HG02798 (cell line): ENCODE results near the gene SLC12A7.

Experiments
- ATAC-seq: cut with Tn5 transposase; IDR thresholded peaks from one replicate; pipeline ENCODE4 v1.9.1; 2021; ENCODE audit warnings: mild to moderate bottlenecking; ENCODE audit not compliant: unreplicated experiment, poor library complexity

Gene SLC12A7

DNA sequence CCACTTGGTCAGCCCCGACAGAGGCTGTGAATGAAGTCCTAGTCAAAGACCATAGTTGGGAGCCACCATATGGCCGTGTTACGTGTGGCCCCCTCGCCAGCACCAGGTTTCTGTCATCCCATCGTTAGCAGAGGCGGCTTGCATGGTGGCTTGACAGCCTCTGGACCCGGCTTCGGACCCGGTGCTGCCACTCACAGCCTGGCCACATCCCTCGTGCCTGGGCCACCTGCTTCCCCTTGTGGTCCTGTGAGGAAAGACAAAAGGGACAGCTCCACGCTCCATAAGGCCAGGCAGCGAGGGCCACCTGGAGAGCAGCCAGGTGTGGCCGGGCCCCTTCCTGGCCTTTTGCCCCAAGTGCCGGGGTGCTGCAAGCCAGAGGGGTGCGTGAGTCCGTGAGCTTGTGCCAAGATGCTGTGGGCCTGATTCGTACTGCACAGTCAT lies 97.1 kb downstream of the SLC12A7 start:
- no peak for ATAC-seq

DNA sequence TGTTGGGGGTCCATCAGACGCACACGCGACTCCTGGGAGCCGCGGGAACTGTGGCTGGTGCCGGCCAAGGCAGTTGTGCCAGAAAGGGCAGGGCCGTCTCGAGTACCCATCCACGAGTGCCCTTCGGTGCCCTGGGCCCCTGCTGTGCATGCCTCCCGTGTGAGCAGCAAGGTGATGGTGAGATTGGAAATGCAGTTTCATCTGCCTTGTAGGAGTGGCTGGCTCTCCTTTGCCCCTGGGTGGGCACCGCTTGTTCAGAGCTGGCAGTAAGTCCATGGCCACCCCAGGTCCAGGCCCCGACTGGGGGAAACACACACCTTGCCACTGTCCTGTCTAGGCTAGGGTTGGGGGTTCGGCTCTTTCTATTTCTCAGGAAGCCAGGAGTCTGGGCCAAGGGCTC lies 97.5 kb downstream of the SLC12A7 start:
- no peak for ATAC-seq

DNA sequence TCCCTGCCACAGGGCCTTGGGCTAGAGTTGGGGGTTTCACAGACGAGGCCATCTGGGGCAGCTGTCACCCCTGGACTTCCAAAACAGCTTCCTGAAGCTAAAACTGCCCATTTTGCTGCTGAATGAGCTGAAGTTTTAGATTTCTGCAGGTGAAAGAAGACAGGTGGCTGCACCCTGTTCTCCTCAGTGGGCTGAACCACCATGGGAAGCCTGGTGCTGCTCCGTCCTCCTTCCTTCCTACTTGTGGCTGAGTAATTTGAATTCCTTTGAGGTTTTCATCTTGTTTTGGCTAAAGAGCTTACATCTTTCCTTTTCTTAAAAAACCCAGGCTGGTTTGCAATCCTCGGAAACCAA lies 97.9 kb downstream of the SLC12A7 start:
- ATAC-seq, result no peak

DNA sequence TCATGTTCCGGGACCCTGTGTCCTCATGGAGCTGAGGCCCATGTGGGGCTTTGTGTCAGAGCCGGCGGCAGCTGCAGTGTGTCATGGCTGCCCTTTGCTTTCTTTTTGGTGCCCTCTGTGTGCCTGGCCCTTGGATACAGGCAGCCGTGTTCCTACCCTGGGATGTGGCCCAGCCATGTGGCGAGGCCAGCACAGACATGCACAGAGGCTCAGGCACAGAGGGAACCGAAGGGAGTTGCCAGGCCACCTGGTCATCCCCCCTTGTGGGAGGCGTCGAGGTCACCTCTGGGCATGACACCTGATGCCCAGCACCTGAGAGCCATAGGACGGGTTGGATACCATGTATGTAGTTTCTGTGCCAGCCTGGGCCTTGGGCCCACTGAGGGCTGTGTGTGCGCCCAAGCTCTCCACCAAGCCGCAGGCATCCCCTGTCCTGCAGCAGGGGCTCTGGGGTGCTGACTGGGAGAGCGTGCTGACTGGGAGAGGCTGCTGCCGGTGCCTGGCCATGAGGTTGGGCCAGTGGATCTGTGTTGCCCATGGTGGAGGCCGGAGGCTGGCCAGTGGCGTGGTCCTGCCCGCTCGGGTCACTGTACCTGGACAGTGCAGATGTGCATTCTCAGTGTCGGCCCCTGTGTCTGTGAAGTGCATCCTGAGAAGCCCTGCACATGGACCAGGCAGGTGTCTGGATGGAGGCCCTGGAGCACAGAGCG lies 98.5 kb downstream of the SLC12A7 start:
- no peak for ATAC-seq

DNA sequence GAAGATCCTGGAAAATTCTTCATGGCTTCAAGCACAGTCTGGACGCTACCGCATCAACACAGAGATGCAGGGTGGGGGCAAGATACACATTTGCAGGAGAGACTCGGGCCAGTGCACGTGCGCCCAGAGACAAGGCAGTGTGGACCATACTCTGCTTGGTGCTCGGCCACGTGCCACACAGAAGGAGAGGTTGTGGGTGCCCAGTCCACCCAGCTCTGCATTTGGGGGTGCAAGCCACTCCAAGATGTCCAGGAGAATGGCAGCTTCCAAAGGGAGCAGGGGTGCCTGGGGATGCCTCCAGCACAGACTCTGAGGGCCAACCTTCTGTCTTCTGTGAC lies 99.0 kb downstream of the SLC12A7 start:
- no peak for ATAC-seq

DNA sequence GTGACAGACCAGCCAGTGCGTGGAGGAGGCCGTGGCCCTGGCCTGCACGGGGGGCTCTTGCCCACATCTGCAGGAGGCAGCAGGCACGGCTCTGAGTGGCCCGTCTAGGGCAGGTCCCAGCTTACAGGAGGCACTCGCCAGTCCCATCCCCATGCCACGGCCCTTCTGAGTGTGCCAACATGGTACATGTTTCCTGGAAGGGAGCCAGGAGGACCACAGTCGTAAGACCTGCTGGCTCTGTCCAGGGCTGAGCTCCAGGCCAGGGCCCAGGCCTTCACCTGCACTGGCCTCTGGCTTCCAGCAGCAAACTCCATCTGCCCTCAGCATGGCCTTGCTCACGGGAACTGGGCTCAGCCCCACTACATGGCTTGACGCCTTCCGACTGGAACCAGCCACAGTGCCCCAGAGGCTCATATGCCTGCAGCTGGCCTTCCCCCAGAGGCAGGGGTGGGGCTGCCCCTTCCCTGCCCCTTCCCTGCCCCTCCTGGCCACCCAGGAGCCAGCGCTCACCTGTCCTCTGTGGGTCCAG lies 99.5 kb downstream of the SLC12A7 start:
- no peak for ATAC-seq

DNA sequence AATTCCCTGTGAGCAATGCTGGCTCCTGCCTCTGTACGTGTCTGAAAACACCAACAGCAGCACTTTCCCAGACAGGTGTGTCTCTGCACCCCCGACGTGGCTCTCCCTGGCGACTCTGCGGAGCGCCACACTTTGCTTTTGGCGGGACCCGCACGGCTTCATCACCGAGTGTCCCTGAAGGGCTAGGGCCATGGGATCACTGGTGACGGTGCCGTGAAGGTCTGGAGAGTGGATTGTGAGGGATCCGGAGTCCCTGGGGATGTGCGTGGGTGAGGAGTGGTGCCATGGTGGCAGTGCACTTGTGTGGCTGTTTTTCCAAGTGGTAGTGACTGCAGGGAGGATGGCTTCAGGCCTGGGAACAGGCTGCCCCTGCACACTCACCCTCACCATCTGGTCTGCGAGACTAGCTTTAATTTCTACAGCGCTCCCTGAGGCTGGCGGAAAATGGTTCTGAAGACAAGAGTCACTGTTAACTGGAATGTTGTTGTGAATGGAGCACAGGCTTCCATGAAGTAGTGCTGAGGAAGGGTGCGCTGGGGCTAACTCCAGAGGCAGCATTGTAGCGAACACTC lies 100.0 kb downstream of the SLC12A7 start:
- ATAC-seq, result no peak

DNA sequence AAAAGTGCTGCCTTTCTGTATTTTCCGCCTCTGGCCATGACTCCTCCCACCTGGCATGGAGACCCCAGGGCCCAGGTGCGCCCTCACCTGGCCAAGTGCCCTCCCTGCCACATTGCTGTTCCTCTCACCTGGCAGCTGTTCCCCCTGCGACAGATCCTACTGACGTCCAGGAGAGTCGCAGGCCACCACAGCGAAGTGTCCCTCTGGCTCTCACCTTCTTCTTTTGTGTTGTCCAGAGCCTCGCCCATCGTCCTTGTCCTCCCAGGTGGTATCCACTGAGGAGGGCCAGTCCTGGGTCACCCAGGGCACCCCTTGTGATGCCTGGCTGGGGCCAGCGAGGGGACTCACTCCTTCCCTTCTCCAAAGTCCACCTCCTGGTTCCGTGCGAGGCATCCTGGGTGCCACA lies 100.6 kb downstream of the SLC12A7 start:
- no peak for ATAC-seq

DNA sequence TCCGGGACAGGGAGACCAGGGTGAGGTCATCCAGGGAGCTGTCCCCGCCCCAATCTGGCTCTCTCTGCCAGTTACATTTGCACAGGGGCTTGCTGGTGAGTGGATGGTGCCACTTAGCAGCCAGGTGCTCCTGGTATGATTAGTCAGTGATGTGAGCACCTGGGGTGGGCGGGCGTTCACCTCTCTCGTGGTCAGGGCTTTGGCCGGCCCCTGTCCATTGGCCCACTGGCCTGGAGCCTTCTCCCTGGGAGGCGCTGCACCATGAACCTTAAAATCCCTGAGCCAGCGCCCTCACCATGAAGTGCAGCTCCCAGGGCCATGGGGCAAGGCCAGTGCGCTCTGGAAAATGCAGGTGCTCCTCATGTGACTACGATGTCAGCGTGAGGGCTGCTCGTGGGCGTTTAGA lies 101.2 kb downstream of the SLC12A7 start:
- no peak for ATAC-seq

DNA sequence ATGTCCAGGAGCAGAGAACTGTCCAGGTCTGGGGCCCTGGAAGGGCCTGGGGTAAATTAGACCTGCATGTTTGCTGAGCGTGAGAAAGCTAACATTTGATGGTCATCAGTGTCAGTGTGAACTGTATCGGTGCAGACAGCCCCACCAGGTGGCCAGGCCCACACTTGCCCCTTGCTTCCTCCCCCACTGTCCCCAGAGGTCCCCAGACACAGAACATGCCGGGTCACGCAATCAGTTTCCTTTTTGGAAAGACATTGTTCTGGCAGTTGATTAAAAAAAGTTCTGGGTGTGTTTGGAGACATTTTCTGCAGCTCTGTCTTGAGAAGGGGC lies 101.7 kb downstream of the SLC12A7 start:
- no peak for ATAC-seq

DNA sequence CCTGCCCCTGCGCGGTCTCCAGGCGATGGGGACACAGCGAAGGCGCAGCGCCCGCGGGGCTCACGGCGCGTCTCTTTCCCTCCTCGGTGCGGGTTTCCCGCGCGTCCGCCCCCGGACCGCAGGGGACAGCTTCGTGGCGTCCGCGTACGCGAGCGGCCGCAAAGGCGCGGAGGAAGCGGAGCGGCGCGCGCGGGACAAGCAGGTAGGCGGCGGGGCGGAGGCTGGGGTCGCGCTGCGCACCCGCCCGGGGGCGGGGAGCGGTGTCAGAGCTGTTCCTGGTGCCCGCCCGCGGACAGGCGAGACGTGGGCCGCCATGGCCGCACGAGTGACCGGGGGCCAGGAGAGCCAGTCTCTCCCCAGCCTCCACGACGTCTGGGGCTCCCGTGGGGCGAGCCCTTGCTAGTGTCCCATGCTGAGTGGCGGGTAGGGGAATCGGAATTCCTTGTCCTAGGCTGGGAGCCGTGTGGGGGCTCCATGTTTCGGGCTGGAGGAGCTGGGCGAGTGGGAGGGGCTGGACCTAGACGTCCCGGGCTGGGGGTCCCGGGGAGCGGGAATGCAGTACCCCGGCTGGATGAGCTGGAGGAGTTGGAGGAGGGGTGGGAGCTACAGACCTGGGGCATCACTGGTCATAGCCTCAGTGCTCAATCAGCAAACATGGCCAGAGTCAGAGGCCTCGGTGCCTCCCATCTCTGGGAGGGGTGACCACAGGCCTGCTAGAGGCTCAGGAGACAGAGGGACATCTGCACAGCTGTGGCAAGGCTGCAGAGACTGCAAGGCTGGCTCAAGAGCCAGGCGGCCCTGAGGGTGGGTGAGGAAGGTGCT lies 102.3 kb downstream of the SLC12A7 start:
- no peak for ATAC-seq

DNA sequence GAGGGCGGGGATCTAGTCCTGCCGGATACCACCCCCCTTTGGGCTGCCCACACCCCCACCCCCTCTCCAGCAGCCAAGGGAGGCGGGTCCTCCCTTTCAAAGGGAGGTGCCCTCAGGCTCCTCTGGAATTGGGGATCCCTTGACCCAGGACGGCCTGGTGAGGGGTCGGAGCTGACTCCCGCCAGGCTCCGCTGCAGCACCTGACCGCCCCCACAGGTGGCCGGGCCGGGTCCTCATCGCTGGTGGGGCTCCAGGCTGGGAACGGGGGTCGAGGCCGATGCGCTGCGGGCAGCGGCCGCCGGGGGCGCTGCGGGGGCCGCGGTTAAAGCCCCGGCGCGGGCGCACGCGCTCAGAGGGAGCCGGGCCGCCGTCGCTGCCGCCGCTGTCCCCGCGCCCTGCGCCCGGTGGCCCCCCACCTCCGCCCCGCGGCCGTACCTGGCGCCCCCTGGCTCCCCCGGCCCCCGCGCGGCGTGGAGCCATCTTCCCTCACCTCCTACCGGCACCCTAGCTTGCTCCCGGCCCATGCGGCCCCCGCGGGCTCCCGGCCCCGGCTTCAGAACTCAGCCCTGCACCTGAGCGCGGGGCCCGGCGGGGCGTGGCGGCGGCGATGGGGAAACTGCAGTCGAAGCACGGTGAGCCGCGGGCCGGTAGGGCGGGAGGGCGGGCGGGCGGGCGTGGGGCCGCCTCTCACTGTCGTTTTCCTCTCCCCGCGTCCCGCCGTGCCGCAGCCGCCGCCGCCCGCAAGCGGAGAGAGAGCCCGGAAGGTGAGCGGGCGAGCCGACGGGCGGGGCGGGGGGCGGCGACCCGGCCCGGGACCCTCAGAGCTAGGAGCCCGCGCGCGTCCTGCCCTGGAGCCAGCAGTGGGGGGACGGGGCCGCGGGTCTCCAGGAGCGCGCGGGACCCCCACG lies 103.2 kb downstream of the SLC12A7 start, which contains the start of gene NKD2:
TSS of gene NKD2 (plus strand) at position 352 of the 908 bp plus-strand sequence. CDS start at position 608, 256 bp downstream.
- no peak for ATAC-seq

DNA sequence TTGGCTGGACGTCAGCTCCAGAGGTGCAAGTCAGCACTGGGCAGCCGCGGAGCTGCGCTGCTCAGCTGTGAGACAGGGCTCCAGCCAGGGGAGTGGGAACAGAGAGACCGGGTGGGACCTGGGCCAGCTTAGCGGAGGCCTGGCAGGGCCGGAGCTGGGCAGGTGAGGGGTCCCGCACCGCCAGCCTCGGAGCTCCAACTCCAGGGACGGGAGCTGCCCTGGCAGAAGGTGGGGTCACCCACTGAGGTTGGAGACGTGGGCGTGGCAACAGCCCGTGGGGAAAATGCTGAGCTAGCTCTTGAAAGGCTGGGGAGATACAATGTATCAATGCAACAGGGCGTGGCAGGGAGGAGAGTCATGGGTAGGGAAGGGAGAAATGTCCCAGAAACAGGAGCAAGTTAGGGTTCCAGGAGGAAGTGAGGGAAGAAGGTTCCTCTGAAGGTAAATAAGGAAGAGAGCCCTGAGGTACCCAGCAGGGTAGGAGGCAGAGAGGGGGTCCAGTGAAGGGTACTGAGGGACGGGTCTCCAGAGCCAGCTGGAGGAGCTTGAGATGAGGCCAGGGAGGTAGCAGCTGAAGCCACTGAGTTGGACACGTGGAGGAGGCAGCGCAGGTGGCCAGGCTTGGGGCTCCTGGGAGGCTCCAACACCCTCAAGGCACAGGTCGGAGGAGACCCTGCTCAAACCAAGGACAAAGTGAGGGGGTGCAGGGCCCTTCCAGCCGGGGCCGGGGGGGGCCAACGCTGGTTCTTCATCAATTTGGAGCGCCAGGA lies 104.0 kb downstream of the SLC12A7 start:
- no peak for ATAC-seq

DNA sequence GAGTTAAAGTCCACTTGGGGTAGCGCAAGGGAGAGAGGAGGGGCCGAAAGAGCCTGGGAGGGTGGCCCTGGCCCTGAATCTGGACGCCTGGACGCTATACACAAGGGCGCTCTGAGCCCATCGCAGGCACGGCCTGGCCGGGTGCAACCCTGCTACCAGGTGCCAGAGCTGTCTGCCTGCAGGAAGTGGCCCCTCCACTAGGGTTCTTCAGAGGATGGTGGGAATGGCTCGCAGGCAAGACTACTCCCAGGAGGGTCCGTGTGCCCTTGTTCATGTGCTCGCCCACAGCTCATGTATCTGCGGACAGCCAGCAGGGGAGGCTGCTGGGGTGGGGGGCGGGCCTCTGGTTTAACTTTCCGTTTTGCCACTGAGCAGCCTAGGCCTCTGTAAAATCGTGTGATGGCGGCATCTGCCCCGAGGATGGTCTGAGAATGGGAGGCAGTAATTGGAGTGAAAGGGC lies 104.6 kb downstream of the SLC12A7 start:
- no peak for ATAC-seq

DNA sequence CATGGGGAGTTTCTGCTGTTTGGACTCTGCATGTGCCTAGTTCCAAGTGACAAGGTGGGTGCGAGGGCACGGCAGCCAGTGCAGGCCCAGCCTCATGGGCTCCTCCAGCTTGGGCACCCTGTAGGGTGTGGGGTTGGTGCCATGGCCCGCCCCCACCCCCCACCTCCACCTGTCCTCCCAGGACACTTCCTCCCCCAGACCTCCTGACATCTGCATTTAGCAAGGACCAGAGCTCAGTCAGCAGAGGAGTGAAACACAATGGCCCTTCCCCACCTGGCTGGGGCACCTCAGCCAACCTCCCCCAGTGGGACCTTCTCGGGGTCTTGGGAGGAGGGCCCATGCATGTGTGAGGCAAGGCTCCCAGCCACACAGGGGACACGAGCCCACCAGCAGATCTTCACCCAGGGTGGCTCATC lies 105.2 kb downstream of the SLC12A7 start:
- no peak for ATAC-seq

DNA sequence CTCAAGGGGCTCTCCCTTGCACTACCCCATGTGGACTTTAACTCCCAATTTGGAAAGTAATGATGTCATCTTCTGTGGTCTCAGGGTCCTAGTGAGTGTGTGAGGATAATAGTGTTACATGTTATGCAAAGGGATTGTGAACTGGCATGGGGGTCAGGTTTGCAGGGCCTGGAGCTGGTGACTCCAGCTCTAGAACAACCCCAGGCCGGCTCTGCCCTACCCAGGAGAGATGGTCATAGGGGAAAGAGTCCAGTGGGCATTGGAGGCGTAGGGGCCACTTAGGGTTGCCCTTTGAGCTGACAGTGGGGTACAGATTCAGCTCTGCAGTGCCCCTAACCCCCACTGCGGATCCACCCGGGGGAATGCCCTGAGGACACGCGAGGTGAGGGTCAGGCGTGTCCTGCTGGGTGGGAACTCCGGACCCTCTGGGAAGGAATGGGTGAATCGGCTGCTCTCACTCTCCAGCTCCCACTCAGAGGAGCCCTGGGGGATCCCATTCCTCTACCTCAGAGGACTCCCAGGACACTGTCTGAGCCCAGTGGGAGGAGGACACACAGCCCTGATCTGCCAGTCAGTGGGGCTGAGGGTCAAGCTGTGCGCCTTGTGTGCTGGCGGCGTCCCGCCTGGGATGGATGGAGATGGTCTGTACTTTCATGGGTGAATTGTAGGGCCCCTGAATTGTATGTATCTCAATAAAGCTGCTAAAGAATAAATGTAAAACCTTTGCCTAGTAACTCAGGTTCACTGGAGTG lies 105.8 kb downstream of the SLC12A7 start:
- no peak for ATAC-seq

DNA sequence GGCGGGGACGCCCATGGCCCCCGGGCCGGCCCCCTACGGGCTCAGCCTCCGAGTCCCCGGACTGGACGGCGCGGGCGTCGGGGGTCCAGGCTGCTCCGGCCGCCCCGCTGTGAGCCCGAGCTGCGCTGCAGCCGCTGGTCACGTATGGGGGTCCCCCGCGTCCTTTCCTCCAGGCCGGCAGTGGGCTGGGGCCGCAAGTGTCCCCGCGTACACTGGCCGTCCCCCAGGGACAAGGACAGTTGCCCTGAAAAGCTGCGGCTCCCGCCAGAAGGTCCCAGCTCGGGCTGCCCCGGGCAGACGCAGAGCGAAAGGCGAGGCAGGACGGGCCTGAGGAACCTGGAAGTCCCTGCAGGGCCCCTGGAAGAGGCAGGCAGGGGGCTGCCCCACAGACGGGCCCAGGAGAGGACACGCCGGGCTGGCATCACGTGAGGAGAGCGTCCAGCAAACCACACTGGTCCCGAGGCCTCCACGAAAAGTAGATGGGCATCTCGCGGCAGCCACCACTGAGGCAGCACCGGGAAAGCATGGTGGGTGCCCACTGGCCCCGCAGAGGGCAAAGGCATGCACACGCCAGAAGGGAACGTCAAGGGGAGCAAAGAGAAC lies 106.5 kb downstream of the SLC12A7 start:
- no peak for ATAC-seq

DNA sequence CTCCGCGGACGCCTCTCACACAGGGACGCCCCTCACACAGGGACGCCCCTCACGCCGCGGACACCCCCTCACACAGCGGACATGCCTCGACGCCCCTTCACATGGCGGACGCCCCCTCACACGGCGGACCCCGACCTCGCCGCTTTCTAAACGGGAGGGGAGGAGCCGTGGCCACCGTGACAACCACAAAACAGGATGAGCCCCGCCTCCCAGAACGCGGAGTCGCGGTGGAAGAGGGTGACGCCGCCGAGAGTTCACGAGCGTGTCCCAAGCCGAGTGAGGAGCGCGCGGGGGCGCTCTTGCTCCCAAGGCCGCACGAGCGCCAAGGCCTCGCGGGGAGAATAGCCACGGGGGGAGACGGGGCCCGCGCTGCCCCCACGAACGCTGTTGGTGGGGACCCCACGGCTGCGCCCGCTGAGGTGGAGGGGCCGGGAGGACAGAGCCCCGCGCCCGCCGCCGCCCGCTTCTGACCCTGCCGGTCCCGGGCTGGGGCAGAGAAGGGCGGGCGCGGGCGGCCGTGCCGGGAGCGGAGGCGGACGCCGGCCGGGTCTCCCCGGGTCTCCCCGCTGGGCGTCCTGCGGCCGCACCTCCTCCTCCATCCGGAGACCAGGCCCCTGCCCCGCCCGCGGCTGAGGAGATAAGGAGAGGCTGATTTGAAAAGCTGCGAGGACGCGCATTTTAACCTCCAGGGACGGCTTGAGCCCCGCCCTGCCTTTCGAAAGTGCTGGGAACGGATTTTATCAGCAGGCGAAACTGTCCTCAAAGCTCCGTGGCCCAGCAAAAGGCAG lies 107.2 kb downstream of the SLC12A7 start:
- no peak for ATAC-seq
